Transverse colon (tissue), 4 donors: ENCODE results near the gene IL1RAPL1. TPM values are rescaled to one million over a fixed set of nuclear protein-coding genes. Genes with fewer than 3 reads are reported as not detected.

Experiments
- DNase-seq: peaks from one replicate; pipeline ENCODE4 v3.0.0-alpha.2; 2019
- H3K27ac ChIP-seq, 4 donors: fragments of 200-600 bp; sonication (generic); 2 replicates each; pipeline ENCODE4 v1.5.1; 2016 to 2018; ENCODE audit warnings: inconsistent platforms in 4 of 4
- H3K27me3 ChIP-seq: fragments of 200-600 bp; sonication (generic); 2 replicates; pipeline ENCODE4 v1.5.1; 2017; ENCODE audit warnings: inconsistent platforms
- H3K36me3 ChIP-seq, 4 donors: fragments of 200-600 bp; sonication (generic); 2 replicates each; pipeline ENCODE4 v1.5.1; 2017 to 2019; ENCODE audit warnings: inconsistent platforms in 4 of 4
- H3K4me1 ChIP-seq, 4 donors: fragments of 200-600 bp; sonication (generic); 2 replicates each; pipeline ENCODE4 v1.5.1; 2017 to 2020; ENCODE audit warnings: inconsistent platforms in 4 of 4
- H3K4me3 ChIP-seq, 4 donors: fragments of 200-600 bp; sonication (generic); 1 replicate in 1 of 4; 2 replicates in 3 of 4; pipeline versions ENCODE4 v1.5.1 to v1.6.1; 2017 to 2019; ENCODE audit warnings: inconsistent platforms in 4 of 4
- H3K9me3 ChIP-seq, 2 donors: fragments of 200-600 bp; sonication (generic); 2 replicates each; pipeline ENCODE4 v1.5.1; 2017 to 2019; ENCODE audit warnings: inconsistent platforms in 2 of 2
- CTCF ChIP-seq, 5 experiments: fragments of 200-600 bp in 3 of 5; fragments of 450-650 bp in 2 of 5; sonication (generic) in 3 of 5; IDR thresholded peaks; 1 replicate in 2 of 5; 2 replicates in 3 of 5; pipeline ENCODE4 v1.5.1; 2016 to 2017; ENCODE audit warnings: antibody characterized with exemption in 5 of 5, inconsistent platforms in 3 of 5, mild to moderate bottlenecking in 2 of 5, moderate library complexity in 1 of 5
- EP300 ChIP-seq: sonication (generic); formaldehyde crosslinking; IDR thresholded peaks from one replicate; pipeline ENCODE4 v1.6.1; 2017; ENCODE audit warnings: antibody characterized with exemption, low read depth
- POLR2A ChIP-seq: fragments of 450-650 bp; IDR thresholded peaks from one replicate; pipeline ENCODE4 v1.6.1; 2016; ENCODE audit warnings: antibody characterized with exemption, mild to moderate bottlenecking, moderate library complexity
- POLR2AphosphoS5 ChIP-seq, 3 donors: sonication (generic); formaldehyde crosslinking; IDR thresholded peaks; one replicate each; pipeline ENCODE4 v1.6.1; 2016; ENCODE audit warnings: antibody characterized with exemption in 3 of 3
- WGBS, 2 donors: methylation state at CpG; one replicate each; pipeline ENCODE4 v1.1.5; 2018; ENCODE audit warnings: low coverage in 1 of 2; 5-methylcytosine and 5-hydroxymethylcytosine counted together
- in situ Hi-C, 4 donors: fragments of 200-750 bp; cut with MboI; loops; one replicate each; pipeline versions ENCODE4 v1.15.0 to v1.15.1; 2017; ENCODE audit warnings: low sequenced_read_pairs in 3 of 4, low pct_ligation_motif_present in 1 of 4, low pct_unique_long_range_greater_than_20kb in 1 of 4
- intact Hi-C: fragments of 100-400 bp; cut with DNase I; formaldehyde crosslinking; loops from one replicate; pipeline ENCODE4 v1.15.1; 2023; ENCODE audit warnings: low total_unique reads
- total RNA-seq, 4 donors: library from RNA; depleted of rRNA; stranded (reverse); fragments of >200 nt; gene quantifications; one replicate each; pipeline ENCODE4 v1.1.0, GENCODE V29; 2016

IL1RAPL1 gene
- total RNA-seq, 4 donors from 2014 or later: 0.14 to 0.32 (median 0.20) TPM; not detected in 1

DNA sequence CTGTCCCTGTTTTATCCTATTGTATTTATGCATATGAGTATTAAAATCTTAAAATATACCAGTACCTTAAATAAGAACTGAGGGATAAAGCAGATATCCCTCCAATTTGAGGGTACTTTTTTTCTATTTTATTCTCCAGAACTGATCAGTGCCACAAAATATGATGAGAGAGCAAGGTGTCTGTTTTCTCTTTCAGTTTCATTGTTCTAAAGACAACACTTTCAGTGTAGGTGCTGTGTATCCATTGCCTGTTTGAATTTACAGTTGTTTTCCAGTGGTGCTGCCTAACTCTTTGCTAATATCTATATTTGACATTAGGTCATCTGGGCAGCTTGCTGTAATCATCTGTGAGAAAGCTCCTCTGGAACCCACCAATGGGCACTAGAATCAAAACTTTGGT lies 394.7 kb downstream of the IL1RAPL1 start:
- in situ Hi-C loops (no loop called here), intact Hi-C loops (no loop called here)
- DNase-seq: no peak
- Histone ChIP-seq H3K4me3 (no peak overlapping the region), H3K4me1 (no peaks in the 10 kb centered on the region), H3K9me3 (no peaks in the 10 kb centered on the region), H3K36me3 (no peaks in the 10 kb centered on the region), H3K27me3 (no peaks in the 10 kb centered on the region), H3K27ac (no peak overlapping the region)
- TF ChIP-seq CTCF (IDR thresholded peaks at IDR 0.05) (no peak), POLR2A (no peak), EP300 (no peak), POLR2AphosphoS5 (IDR thresholded peaks at IDR 0.05) (no peak)

GRCh38 chrX:28988246-28988645 lies 401.0 kb downstream of the IL1RAPL1 start:
- H3K9me3 ChIP-seq: no peaks in the 10 kb centered on the region
- no peaks in the 10 kb centered on the region for H3K36me3 ChIP-seq
- 41% methylated on average over 2 of the region's 2 CpGs; no CpG with 5 or more reads in 1 of the 2 donors for WGBS, 2 donors

GRCh38 chrX:28997706-28998463 lies 410.6 kb downstream of the IL1RAPL1 start:
- Histone ChIP-seq H3K9me3 (no peaks in the 10 kb centered on the region), H3K4me1 (no peaks in the 10 kb centered on the region), H3K4me3 (no peak overlapping the region), H3K27me3 (no peaks in the 10 kb centered on the region), H3K27ac (no peak overlapping the region), H3K36me3 (no peaks in the 10 kb centered on the region)
- DNase-seq: no peak
- in situ Hi-C loops: no loop called here
- no peak for TF ChIP-seq POLR2A
- no peak for TF ChIP-seq EP300
- TF ChIP-seq CTCF (IDR thresholded peaks at IDR 0.05): no peak
- no peak for TF ChIP-seq POLR2AphosphoS5 (IDR thresholded peaks at IDR 0.05)
- 33% methylated on average over 1 of the region's 1 CpG for WGBS, 2 donors
- intact Hi-C loops: no loop called here

More at GRCh38 chrX:28988246-28988645, 401.0 kb downstream of the IL1RAPL1 start:
- Histone ChIP-seq H3K27ac (no peak overlapping the region), H3K4me1 (no peaks in the 10 kb centered on the region), H3K27me3 (no peaks in the 10 kb centered on the region), H3K4me3 (no peak overlapping the region)
- in situ Hi-C loops: no loop called here
- intact Hi-C loops: no loop called here
- no peak for TF ChIP-seq EP300
- no peak for TF ChIP-seq POLR2AphosphoS5 (IDR thresholded peaks at IDR 0.05)
- no peak for TF ChIP-seq POLR2A
- no peak for TF ChIP-seq CTCF (IDR thresholded peaks at IDR 0.05)
- no peak for DNase-seq

GRCh38 chrX:28998609-28999135 lies 411.4 kb downstream of the IL1RAPL1 start:
- Histone ChIP-seq H3K27ac (no peak overlapping the region), H3K36me3 (no peaks in the 10 kb centered on the region), H3K27me3 (no peaks in the 10 kb centered on the region), H3K4me3 (no peak overlapping the region), H3K9me3 (no peaks in the 10 kb centered on the region), H3K4me1 (no peaks in the 10 kb centered on the region)
- TF ChIP-seq CTCF (IDR thresholded peaks at IDR 0.05): no peak
- TF ChIP-seq POLR2A: no peak
- no peak for TF ChIP-seq EP300
- TF ChIP-seq POLR2AphosphoS5 (IDR thresholded peaks at IDR 0.05): no peak
- WGBS, 2 donors: 47 to 60% methylated on average over 1 to 3 of the region's 3 CpGs
- DNase-seq: no peak
- in situ Hi-C loops: no loop called here
- intact Hi-C loops: no loop called here
